Stomach smooth muscle (tissue), 2 donors: ENCODE results near the gene PIAS1.
"Not testable (repeated sequence)": the region's sequence is repeated elsewhere in the genome, so short reads cannot be mapped to it uniquely, and the experiment has no call there.

ENCODE experiments used
- H3K27ac ChIP-seq: one replicate; pipeline ENCODE4 v1.7.0; 2013; ENCODE audit warnings: mild to moderate bottlenecking, low read length, inconsistent platforms
- H3K27me3 ChIP-seq, 2 donors: one replicate each; pipeline ENCODE4 v1.7.0; 2013; ENCODE audit warnings: low read length in 2 of 2; ENCODE audit not compliant: insufficient read depth in 2 of 2, control insufficient read depth in 1 of 2
- H3K36me3 ChIP-seq, 2 donors: one replicate each; pipeline ENCODE4 v1.7.0; 2013; ENCODE audit warnings: low read length in 2 of 2; ENCODE audit not compliant: control insufficient read depth in 2 of 2, insufficient read depth in 2 of 2
- H3K4me1 ChIP-seq: one replicate; pipeline ENCODE4 v1.7.0; 2013; ENCODE audit warnings: low read length; ENCODE audit not compliant: control insufficient read depth, insufficient read depth
- H3K4me3 ChIP-seq, 2 donors: one replicate each; pipeline ENCODE4 v1.7.0; 2013; ENCODE audit warnings: low read length in 2 of 2
- H3K9ac ChIP-seq, 2 donors: one replicate each; pipeline ENCODE4 v1.7.0; 2013; ENCODE audit warnings: low read length in 2 of 2, mild to moderate bottlenecking in 1 of 2
- H3K9me3 ChIP-seq, 2 donors: one replicate each; pipeline ENCODE4 v1.7.0; 2013; ENCODE audit warnings: low read length in 2 of 2; ENCODE audit not compliant: control insufficient read depth in 2 of 2
- donor health status: healthy.
- donor health status: Pancreatic carcinoma.

Gene PIAS1

GRCh38 chr15:68217341-68217740, 163.2 kb downstream of the PIAS1 start:
- Histone ChIP-seq H3K4me1 (no peaks in the 10 kb centered on the region), H3K9ac (no peak overlapping the region), H3K4me3 (no peak overlapping the region), H3K27me3 (no peaks in the 10 kb centered on the region), H3K36me3 (peaks cover 0 to 8% of the 10 kb centered on the region in 2 donors), H3K9me3 (no peaks in the 10 kb centered on the region), H3K27ac (no peak overlapping the region)

GRCh38 chr15:68218331-68218730, 164.2 kb downstream of the PIAS1 start:
- Histone ChIP-seq H3K4me1 (no peaks in the 10 kb centered on the region), H3K27me3 (no peaks in the 10 kb centered on the region), H3K27ac (no peak overlapping the region)

DNA sequence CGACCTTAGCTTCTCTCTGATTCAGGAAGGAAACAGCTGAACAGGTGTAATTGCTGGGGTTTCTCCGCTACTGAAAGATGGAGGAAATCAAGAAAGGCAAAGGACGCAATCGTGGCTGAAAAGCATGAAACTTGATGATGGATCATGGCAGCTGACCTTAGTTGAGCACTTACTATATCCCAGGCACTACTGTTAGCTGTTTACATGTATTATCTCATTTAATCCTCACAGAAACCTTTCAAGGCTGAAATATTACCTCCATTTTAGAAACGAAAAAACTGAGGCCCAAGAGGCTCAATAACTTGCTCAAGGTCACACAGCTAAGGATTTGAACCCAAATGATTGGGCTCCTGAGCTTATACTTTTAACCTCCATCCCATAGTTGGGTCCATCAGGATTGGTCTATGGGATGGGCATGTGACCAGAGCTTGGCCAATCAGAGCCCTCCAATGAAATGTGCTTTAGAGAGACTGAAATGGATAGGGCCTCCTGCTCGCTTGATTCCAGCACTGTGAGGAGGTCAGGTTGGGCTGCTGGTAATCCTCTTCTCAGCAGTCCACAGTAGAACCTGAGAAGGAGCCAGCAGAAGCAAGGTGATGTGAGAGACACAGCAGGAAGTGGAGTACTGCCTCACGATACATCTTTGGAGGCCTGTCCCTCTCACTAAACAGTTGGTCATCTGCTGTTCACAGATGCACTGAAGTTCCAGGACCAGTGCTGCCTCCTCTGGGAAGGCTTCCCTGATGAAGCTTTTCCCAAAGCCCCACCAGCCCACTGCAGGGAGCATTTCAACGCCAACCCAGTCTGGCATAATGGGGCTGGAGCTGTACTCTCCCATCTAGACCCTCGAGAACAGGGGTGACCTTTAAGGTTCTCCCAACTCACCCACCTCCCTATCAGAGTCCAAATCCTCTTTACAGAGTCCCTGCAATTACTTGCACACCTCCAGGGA, 165.0 kb downstream of the PIAS1 start:
- H3K9ac ChIP-seq, result no peak overlapping the region
- H3K27me3 ChIP-seq, result no peaks in the 10 kb centered on the region
- no peaks in the 10 kb centered on the region for H3K9me3 ChIP-seq
- no peak overlapping the region for H3K4me3 ChIP-seq
- H3K36me3 ChIP-seq, result peaks cover 0 to 8% of the 10 kb centered on the region in 2 donors
- no peaks in the 10 kb centered on the region for H3K4me1 ChIP-seq
- H3K27ac ChIP-seq, result no peak overlapping the region

More at GRCh38 chr15:68218331-68218730, 164.2 kb downstream of the PIAS1 start:
- H3K9me3 ChIP-seq, result no peaks in the 10 kb centered on the region
- H3K4me3 ChIP-seq, result no peak overlapping the region
- H3K9ac ChIP-seq, result no peak overlapping the region
- peaks cover 0 to 8% of the 10 kb centered on the region in 2 donors for H3K36me3 ChIP-seq

- Histone ChIP-seq H3K27ac (no peak overlapping the region), H3K4me1 (no peaks in the 10 kb centered on the region), H3K36me3 (peaks cover 0 to 8% of the 10 kb centered on the region in 2 donors), H3K9me3 (no peaks in the 10 kb centered on the region), H3K9ac (no peak overlapping the region), H3K27me3 (no peaks in the 10 kb centered on the region), H3K4me3 (no peak overlapping the region)
Measured at GRCh38 chr15:68220489-68220888, 166.4 kb downstream of the PIAS1 start.

DNA sequence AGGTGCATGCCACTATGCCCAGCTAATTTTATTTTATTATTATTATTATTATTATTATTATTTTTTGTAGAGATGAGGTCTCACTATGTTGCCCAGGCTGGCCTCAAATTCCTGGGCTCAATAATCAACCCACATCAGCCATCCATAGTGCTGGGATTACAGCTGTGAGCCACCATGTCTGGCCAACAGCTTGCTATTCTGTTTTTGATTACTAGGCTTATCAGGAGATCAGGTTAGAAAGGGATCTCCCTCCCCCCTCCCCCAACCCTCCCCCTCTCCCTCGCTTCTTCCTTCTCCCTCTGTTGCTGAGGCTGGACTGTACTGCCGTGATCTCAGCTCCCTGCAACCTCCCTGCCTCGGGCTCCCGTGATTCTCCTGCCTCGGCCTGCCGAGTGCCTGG, 166.9 kb downstream of the PIAS1 start:
- Histone ChIP-seq H3K9me3 (no peaks in the 10 kb centered on the region), H3K9ac (no peak overlapping the region), H3K27me3 (no peaks in the 10 kb centered on the region), H3K4me3 (no peak overlapping the region), H3K4me1 (no peaks in the 10 kb centered on the region), H3K36me3 (peaks cover 0 to 5% of the 10 kb centered on the region in 2 donors), H3K27ac (no peak overlapping the region)

DNA sequence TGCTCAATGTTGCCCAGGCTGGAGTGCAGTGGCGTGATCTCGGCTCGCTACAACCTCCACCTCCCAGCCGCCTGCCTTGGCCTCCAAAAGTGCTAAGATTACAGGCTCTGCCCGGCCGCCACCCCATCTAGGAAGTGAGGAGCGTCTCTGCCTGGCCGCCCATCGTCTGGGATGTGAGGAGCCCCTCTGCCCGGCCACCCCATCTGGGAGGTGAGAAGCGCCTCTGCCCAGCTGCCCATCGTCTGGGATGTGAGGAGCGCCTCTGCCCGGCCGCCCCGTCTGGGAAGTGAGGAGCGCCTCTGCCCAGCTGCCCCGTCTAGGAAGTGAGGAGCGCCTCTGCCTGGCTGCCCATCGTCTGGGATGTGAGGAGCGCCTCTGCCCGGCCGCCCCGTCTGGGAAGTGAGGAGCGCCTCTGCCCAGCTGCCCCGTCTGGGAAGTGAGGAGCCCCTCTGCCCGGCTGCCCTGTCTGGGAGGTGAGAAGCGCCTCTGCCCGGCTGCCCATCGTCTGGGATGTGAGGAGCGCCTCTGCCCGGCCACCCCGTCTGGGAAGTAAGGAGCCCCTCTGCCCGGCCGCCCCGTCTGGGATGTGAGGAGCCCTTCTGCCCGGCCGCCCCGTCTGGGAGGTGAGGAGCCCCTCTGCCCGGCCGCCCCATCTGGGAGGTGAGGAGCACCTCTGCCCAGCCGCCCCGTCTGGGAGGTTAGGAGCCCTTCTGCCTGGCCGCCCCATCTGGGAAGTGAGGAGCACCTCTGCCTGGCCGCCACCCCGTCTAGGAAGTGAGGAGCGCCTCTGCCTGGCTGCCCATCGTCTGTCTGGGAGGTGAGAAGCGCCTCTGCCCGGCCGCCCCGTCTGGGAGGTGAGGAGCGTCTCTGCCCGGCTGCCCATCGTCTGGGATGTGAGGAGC, 167.7 kb downstream of the PIAS1 start:
- H3K9me3 ChIP-seq, H3K4me1 ChIP-seq, H3K27ac ChIP-seq: not testable (repeated sequence)

GRCh38 chr15:68222432-68222743, 168.3 kb downstream of the PIAS1 start:
- not testable (repeated sequence) for H3K9ac ChIP-seq, H3K4me1 ChIP-seq, H3K9me3 ChIP-seq, H3K4me3 ChIP-seq, H3K36me3 ChIP-seq, H3K27ac ChIP-seq, H3K27me3 ChIP-seq

More for the DNA sequence above, 167.7 kb downstream of the PIAS1 start:
- H3K4me3 ChIP-seq, H3K9ac ChIP-seq, H3K27me3 ChIP-seq, H3K36me3 ChIP-seq: not testable (repeated sequence)

DNA sequence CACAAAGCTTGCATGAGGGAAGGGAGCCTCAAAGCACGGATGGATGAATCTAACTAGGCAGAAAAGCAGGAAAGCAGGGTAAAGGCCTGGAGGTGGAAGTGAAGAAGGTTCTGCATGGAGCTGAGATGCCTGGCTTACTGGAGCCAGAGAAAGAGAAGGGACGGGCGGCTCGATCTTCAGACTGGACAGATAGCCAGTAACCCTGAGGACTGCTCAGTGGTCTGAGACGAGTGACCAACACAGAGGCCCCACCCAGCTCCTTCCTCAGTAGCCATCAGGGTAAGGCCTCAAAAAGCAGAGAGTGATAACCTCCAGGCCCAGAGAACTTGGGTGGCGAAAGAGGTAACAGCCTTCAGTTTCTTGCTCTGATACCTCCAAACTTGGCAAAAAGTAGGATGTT, 169.1 kb downstream of the PIAS1 start:
- Histone ChIP-seq H3K4me1 (peaks cover 8% of the 10 kb centered on the region), H3K9ac (no peak overlapping the region), H3K27ac (no peak overlapping the region), H3K4me3 (no peak overlapping the region), H3K27me3 (no peaks in the 10 kb centered on the region), H3K9me3 (no peaks in the 10 kb centered on the region), H3K36me3 (peaks cover 0 to 2% of the 10 kb centered on the region in 2 donors)

DNA sequence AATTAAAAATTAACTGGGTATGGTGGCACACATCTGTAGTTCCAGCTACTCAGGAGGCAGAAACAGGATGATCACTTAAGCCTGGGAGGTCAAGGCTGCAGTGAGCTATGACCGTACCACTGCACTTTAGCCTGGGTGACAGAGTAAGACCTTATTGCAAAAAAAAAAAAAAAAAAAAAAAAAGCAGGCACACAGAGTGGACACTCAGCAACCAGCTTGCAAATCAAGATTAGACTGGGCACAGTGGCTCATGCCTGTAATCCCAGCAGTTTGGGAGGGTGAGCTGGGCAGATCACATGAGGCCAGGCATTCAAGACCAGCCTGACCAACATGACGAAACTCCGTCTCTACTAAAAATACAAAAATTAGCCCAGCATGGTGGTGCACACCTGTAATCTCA, 170.0 kb downstream of the PIAS1 start:
- Histone ChIP-seq H3K4me3 (no peak overlapping the region), H3K27ac (no peak overlapping the region), H3K9ac (no peak overlapping the region), H3K4me1 (peaks cover 13% of the 10 kb centered on the region), H3K36me3 (no peaks in the 10 kb centered on the region), H3K9me3 (no peaks in the 10 kb centered on the region), H3K27me3 (no peaks in the 10 kb centered on the region)

- Histone ChIP-seq H3K36me3 (no peaks in the 10 kb centered on the region), H3K9me3 (no peaks in the 10 kb centered on the region), H3K4me1 (peaks cover 13% of the 10 kb centered on the region), H3K9ac (no peak overlapping the region), H3K27ac (no peak overlapping the region), H3K27me3 (no peaks in the 10 kb centered on the region), H3K4me3 (no peak overlapping the region)
Measured at GRCh38 chr15:68224546-68225250, 170.6 kb downstream of the PIAS1 start.
